Right ventricle myocardium inferior (tissue), 1 donor: ENCODE measurements around the gene CPLANE1. TPM values are rescaled to one million over a fixed set of nuclear protein-coding genes. Genes with fewer than 3 reads are reported as not detected.
"Not testable (repeated sequence)": the region's sequence is repeated elsewhere in the genome, so short reads cannot be mapped to it uniquely, and the experiment has no call there.

Source experiments
- ATAC-seq: fragments of 200-7000 bp; cut with Tn5 transposase; one replicate; pipeline ENCODE4 v1.9.1; 2020; ENCODE audit warnings: mild to moderate bottlenecking, moderate library complexity
- DNase-seq: peaks from one replicate; pipeline ENCODE4 v3.0.0; 2021; ENCODE audit errors: missing footprints
- intact Hi-C: fragments of 100-400 bp; cut with DNase I; formaldehyde crosslinking; loops from one replicate; pipeline ENCODE4 v1.11.0; 2022
- total RNA-seq: library from RNA; stranded (reverse); fragmentation: NEBNext Ultra II Directional; extraction: Animal tissue kit (Norgen Biotek cat#: 25700); gene quantifications from one replicate; pipeline ENCODE4 v1.2.1, GENCODE V29; 2021
- donor health status: DM: no; HTN: yes; CAD: no; lungs with severe emphysema.

CPLANE1 gene
- total RNA-seq, 1 donor from 2014 or later = 9.5 TPM

DNA sequence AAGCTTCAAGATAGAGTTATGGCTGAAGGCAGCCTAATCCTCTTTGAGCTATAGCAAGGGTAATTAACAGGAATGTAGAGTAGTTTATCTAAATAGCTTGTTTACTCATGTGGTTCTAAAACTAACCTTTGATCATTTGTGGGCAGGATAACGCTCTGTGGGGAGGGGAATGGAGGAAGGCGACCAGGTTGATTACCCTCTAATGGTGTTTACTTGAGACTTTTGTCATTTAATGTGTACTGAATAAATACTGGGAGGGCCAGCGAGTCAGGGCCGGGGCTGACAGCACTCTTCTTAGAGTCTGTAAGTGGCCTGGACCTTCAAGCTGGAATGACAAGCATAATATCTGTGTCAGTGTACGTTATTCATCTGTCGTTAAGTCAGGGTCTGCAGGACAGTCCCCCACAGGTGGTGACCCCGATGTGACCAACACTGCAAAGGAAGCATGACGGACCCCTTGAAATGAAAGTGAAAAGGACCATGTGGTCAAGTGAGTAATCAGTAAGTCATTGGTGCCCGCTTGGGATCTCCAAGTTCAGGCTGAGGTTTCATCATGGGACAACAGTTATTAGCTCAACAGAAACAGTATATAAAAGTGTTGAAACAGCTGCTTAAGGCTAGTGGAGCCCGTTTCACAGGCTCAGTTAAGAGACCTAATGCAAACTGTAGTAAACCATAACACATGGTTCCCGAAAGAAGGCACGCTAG is 162.6 kb downstream of the CPLANE1 start:
- ATAC-seq = no peak
- no peak for DNase-seq
- intact Hi-C loops = no loop called here

DNA sequence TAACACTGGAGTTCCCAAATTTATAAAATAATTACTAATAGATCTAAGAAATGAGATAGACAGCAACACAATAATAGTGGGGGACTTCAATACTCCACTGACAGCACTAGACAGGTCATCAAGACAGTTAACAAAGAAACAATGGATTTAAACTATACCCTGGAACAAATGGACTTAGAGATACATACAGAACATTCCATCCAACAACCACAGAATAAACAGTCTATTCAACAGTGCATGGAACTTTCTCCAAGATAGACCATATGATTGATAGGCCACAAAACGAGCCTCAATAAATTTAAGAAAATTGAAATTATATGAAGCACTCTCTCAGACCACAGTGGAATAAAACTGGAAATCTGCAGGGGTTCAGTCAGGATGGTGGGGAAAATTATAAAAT is 163.2 kb downstream of the CPLANE1 start:
- DNase-seq, ATAC-seq, intact Hi-C loops: not testable (repeated sequence)

DNA sequence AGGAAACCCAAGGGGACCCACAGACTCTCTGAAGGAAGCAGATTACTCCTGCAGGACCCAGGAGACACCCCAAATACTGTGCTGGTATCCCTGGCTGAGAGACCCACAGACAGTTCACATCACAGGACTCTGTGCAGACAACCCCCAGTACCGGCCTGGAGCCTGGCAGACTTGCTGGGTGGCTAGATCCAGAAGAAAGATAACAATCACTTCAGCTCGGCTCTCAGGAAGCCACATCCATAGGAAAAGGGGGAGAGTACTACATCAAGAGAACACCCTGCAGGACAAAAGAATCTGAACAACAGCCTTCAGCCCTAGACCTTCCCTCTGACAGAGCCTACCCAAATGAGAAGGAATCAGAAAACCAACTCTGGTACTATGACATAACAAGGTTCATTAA is 166.2 kb downstream of the CPLANE1 start:
- ATAC-seq, DNase-seq, intact Hi-C loops: not testable (repeated sequence)

DNA sequence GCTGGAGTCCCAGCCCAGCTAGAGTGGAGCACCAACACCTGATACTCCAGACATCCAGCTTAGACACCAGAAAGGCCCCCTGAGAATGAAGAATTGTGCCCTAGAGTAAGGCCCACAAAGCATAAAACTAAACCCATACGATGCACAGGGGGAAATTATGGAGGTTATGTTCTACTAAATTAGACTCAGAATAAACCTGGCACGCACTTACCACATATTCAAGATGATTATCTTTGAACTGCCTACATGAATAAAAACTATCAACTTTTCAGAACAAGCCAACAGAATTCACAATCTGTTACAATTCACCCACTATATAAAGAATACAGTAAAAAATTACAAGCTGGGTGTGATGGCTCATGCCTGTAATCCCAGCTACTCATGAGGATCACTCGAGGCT is 168.5 kb downstream of the CPLANE1 start:
- ATAC-seq = no peak
- no peak for DNase-seq
- intact Hi-C loops = no loop called here

DNA sequence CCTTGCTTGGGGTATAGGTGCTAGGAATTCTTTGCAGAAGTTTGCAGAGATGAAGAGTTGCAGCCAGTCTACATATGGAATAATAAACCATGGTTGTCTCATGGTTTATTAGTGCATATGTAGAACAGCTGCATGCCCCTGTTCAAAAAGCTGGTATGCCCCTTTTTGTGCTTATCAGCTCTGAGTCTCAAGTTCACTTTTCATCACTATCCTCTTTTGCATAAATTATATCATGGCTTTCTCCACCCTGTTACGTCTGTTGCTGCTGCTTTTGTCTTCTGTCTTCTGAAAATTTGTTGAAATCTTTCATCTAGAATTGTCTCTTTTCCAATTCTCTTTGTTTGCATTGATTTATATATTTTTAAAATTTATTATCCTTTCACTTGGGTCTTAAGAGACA is 172.0 kb downstream of the CPLANE1 start:
- no peak for ATAC-seq
- no peak for DNase-seq
- intact Hi-C loops = no loop called here

DNA sequence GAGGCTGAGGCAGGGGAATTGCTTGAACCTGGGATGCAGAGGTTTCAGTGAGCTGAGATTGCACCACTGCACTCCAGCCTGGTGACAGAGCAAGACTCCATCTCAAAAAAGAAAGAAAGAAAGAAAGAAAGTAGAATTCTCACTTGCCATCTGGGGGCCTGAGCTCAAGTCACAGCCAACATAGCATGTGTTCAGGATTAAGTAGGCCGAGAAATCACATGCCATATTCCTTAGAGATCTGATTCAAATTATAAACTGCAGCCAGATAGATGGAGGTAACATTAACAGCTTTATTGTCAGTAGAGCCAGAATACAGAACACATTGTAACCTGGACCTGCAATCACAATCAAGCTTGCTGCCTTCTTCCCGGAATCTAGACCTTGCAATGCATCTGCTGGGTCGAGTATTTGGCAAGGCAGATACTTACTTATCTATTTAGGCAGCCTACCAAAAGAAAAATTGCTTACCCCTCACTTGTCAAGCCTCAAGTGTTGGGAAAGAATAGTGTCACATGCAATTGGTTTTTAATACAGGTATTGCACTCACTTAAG is 173.7 kb downstream of the CPLANE1 start:
- intact Hi-C loops = no loop called here
- no peak for DNase-seq
- no peak for ATAC-seq

DNA sequence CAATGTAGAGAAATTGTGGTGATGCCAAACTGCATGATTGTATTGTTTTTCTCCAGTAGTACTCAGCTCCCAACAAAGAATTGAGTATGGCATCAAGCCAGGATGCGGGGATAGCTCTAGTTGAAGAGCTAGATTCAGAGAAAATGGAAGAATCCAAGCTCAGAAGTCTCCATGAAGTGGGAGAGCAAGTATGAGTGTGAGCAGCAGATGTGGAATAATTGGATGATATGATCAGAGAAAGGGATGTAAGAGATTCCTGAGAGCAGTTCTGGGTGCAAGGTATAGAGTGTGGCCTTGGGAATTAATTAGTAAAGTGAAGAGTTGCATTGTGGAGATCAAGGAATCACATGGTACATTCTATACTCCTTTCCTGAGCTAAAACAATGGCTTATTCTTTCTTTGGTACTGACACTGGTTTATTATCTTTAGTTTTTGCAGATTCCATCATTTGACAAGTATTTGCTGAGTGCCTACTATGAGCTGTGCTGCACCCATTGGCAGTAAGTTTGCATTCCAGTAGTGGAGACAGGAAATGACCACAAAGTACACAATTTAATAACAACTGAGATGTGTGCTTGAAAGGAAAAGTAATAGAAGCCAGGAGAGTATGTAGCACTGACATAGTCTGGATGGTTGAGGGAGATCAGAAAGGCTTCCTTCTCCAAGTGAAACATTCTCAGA is 177.1 kb downstream of the CPLANE1 start:
- DNase-seq (no peak), ATAC-seq (no peak)
- intact Hi-C loops = no loop called here

DNA sequence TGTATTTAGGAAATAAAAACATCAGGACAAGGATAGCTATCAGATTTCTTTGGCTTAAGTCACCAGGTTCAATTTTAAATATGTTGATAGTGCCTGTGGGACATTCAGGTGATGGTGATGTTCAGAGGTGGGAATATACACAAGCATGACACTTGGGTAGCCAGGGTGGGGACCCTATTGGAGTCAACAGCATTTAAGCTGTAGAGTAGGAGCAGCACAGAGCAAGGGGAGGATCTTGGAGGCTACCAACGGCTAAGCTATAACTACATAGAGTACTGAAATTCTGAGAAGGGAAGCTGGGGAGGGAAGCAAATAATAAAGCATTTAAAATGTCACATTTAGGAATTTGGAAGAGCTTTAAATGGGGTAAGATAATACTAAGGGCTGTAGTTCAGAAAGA is 177.7 kb downstream of the CPLANE1 start:
- intact Hi-C loops = no loop called here
- DNase-seq = no peak
- ATAC-seq = no peak

DNA sequence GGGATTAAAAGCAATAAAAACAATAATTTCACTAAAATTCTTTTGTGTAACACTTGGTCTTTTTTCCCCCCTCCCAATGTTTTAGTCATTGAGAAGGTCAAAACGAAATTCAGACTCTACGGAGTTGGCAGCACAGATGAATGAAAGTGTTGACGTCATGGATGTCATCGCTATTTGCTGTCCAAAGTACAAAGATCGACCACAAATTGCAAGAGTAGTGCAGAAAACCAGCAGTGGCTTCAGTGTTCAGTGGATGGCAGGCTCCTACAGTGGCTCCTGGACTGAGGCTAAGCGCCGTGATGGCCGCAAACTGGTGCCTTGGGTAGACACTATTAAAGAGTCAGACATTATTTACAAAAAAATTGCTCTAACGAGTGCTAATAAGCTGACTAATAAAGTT is 184.7 kb downstream of the CPLANE1 start:
- DNase-seq = no peak
- no peak for ATAC-seq
- intact Hi-C loops = no loop called here

DNA sequence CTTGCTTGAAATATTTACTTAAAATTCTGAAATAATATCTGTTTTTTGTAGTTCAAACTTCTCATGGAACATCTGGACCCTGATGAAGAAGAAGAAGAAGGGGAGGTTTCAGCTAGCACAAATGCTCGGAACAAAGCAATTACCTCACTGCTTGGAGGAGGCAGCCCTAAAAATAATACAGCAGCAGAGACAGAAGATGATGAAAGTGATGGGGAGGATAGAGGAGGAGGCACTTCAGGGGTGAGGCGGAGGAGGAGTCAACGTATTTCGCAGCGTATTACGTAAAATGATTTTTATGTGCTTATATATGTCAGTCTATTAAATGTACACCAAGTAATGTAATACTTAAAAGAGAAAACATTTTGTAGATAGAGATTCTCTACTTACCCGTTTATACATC is 185.4 kb downstream of the CPLANE1 start:
- ATAC-seq (no peak), DNase-seq (no peak)
- intact Hi-C loops = no loop called here

DNA sequence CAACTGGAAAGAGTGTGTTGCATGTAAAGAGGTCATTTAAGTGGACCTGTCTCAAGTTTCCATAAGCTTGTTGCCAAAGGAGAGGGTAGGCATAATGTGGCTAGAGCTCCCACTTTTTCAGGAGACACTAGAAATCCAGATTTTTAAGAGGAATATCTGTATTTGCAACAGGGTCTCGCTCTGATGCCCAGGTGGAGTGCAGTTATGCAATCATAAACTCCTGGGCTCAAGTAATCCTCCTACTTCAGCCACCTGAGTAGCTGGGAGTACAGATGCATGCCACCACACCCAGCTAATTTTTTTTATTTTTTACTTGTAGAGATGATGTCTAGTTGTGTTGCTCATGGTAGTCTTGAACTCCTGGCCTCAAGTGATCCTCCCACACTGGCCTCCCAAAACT is 189.1 kb downstream of the CPLANE1 start:
- DNase-seq = no peak

DNA sequence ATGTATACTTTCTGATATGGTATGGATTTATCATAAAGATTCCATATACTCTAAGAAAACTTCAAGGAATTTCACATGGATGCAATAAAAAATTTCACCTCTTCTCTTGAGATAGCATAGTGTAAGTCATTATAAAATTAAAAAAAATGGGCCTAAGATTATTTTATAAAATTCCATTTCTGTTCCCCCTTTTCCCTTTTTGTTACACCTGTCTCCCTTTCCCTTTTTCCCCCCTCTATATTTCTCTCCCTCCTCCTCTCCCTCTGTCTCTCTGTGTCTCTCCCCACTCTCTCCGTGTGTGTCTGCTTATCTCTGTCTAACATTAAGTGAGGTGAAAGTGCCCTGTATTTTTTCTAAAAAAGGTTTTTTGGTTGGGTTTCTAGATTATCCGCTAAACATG is 192.4 kb downstream of the CPLANE1 start:
- DNase-seq (no peak), ATAC-seq (no peak)
- intact Hi-C loops = no loop called here

More for the DNA sequence above, 189.1 kb downstream of the CPLANE1 start:
- no peak for ATAC-seq
- intact Hi-C loops = no loop called here

Other genes with a start within 250 kb of the CPLANE1 start
- gene NUP155, start 121.7 kb upstream of the CPLANE1 start, total RNA-seq = 10.7 TPM
- gene WDR70, start 129.9 kb upstream of the CPLANE1 start, total RNA-seq = 16.4 TPM